Measurements from ENCODE around the gene BCCIP. TPM values are rescaled to one million over a fixed set of nuclear protein-coding genes. Genes with fewer than 3 reads are reported as not detected.

BCCIP gene
- polyA plus RNA-seq, 1 of the 3 experiments (the other 2 are of a cell fraction) = 28.0 TPM

- H3K4me3 ChIP-seq (ENCODE audit: low read depth in 2 of 2, low read length in 1 of 2) = no peak overlapping the region
- H3F3A ChIP-seq (replicated peaks; ENCODE audit: insufficient read depth) = no peaks in the 10 kb centered on the region
- H3K9me2 ChIP-seq = no peaks in the 10 kb centered on the region
- no peaks in the 10 kb centered on the region for H3K27me3 ChIP-seq (ENCODE audit: insufficient read depth)
- no peaks in the 10 kb centered on the region for H4K20me1 ChIP-seq (ENCODE audit: insufficient read depth)
- H3K27ac ChIP-seq (ENCODE audit: low read depth in 2 of 2, low read length in 1 of 2) = no peak overlapping the region
- no peak overlapping the region for H3K9ac ChIP-seq
- no peak for TF ChIP-seq RCOR1 (IDR thresholded peaks at IDR 0.05; ENCODE audit: low read length)
- no peak for TF ChIP-seq CHD2 (IDR thresholded peaks at IDR 0.05; ENCODE audit: low read length, partially characterized antibody)
- no peak for TF ChIP-seq POLR2AphosphoS5 (IDR thresholded peaks at IDR 0.05; ENCODE audit: low read depth, low read length)
- TF ChIP-seq RFX5 (IDR thresholded peaks at IDR 0.05; ENCODE audit: low read length) = no peak
- no peak for TF ChIP-seq SMC3 (IDR thresholded peaks at IDR 0.05; ENCODE audit: low read depth, low read length)
- DNase-seq = no peak
- no peaks in the 10 kb centered on the region for H3K79me2 ChIP-seq (ENCODE audit: insufficient read depth)
- H3K36me3 ChIP-seq (replicated peaks in 1 of 2; ENCODE audit: control insufficient read depth in 1 of 2, insufficient read depth in 2 of 2, low read length in 1 of 2) = no peaks in the 10 kb centered on the region
- POLR2A ChIA-PET = no interaction called here
- no peaks in the 10 kb centered on the region for H3K4me1 ChIP-seq (ENCODE audit: control insufficient read depth in 1 of 2, insufficient read depth in 2 of 2, low read depth in 1 of 2, low read length in 1 of 2)
- no peaks in the 10 kb centered on the region for H3K9me3 ChIP-seq
- H3K4me2 ChIP-seq = no peak overlapping the region
- no peak overlapping the region for H2AFZ ChIP-seq (ENCODE audit: low read depth)
- CTCF ChIA-PET = interaction anchor here (0.6 kb wide), 1 partner anchor 25 kb away, joined by 3 read pairs; no protein-coding TSS in a partner anchor
- WGBS (ENCODE audit: low lambda C conversion rate) = 70% methylated on average over 9 of the region's 9 CpGs
Measured at GRCh38 chr10:125777806-125778205, 45.5 kb upstream of the BCCIP start.

GRCh38 chr10:125778556-125778955 is 44.8 kb upstream of the BCCIP start:
- no peaks in the 10 kb centered on the region for H3K9me2 ChIP-seq
- H3K4me2 ChIP-seq = no peak overlapping the region
- no peaks in the 10 kb centered on the region for H3K4me1 ChIP-seq (ENCODE audit: control insufficient read depth in 1 of 2, insufficient read depth in 2 of 2, low read depth in 1 of 2, low read length in 1 of 2)
- ChIA-PET CTCF (no interaction called here), POLR2A (no interaction called here)
- no peak overlapping the region for H2AFZ ChIP-seq (ENCODE audit: low read depth)
- no peaks in the 10 kb centered on the region for H4K20me1 ChIP-seq (ENCODE audit: insufficient read depth)
- DNase-seq = no peak
- H3K9ac ChIP-seq = no peak overlapping the region
- no peaks in the 10 kb centered on the region for H3F3A ChIP-seq (replicated peaks; ENCODE audit: insufficient read depth)
- no peaks in the 10 kb centered on the region for H3K27me3 ChIP-seq (ENCODE audit: insufficient read depth)
- TF ChIP-seq RCOR1 (IDR thresholded peaks at IDR 0.05; ENCODE audit: low read length) = no peak
- TF ChIP-seq FOXM1 (IDR thresholded peaks at IDR 0.05; ENCODE audit: low read depth) = no peak
- TF ChIP-seq ZBTB33 (IDR thresholded peaks at IDR 0.05; ENCODE audit: borderline replicate concordance, low read depth) = no peak
- no peak for TF ChIP-seq TCF12 (IDR thresholded peaks at IDR 0.05)
- no peak for TF ChIP-seq RXRA (IDR thresholded peaks at IDR 0.05; ENCODE audit: borderline replicate concordance, low read depth)
- no peak for TF ChIP-seq IRF3 (IDR thresholded peaks at IDR 0.05; ENCODE audit: low read depth, low read length)
- TF ChIP-seq ELF1 (IDR thresholded peaks at IDR 0.05) = no peak
- TF ChIP-seq EP300 (IDR thresholded peaks at IDR 0.05; ENCODE audit: borderline replicate concordance in 1 of 2, low read depth in 1 of 2, low read length in 1 of 2) = no peak
- TF ChIP-seq POLR2AphosphoS5 (IDR thresholded peaks at IDR 0.05; ENCODE audit: low read depth, low read length) = no peak
- no peak for TF ChIP-seq SMC3 (IDR thresholded peaks at IDR 0.05; ENCODE audit: low read depth, low read length)
- no peak for TF ChIP-seq YY1 (IDR thresholded peaks at IDR 0.05; ENCODE audit: low read depth)
- TF ChIP-seq TAF1 (IDR thresholded peaks at IDR 0.05; ENCODE audit: borderline replicate concordance, low read depth, low read length) = no peak
- no peak for TF ChIP-seq CTCF (IDR thresholded peaks at IDR 0.05)
- TF ChIP-seq JUND (IDR thresholded peaks at IDR 0.05) = no peak
- no peak for TF ChIP-seq CHD2 (IDR thresholded peaks at IDR 0.05; ENCODE audit: low read length, partially characterized antibody)
- no peak for TF ChIP-seq USF1 (IDR thresholded peaks at IDR 0.05; ENCODE audit: borderline replicate concordance, low read depth)
- no peak for TF ChIP-seq PBX3 (IDR thresholded peaks at IDR 0.05)
- H3K9me3 ChIP-seq = no peaks in the 10 kb centered on the region
- no peak overlapping the region for H3K27ac ChIP-seq (ENCODE audit: low read depth in 2 of 2, low read length in 1 of 2)
- H3K79me2 ChIP-seq (ENCODE audit: insufficient read depth) = no peaks in the 10 kb centered on the region
- no peaks in the 10 kb centered on the region for H3K36me3 ChIP-seq (replicated peaks in 1 of 2; ENCODE audit: control insufficient read depth in 1 of 2, insufficient read depth in 2 of 2, low read length in 1 of 2)
- no peak overlapping the region for H3K4me3 ChIP-seq (ENCODE audit: low read depth in 2 of 2, low read length in 1 of 2)
- 56% methylated on average over 5 of the region's 5 CpGs for WGBS (ENCODE audit: low lambda C conversion rate)
